H1 (cell line): ENCODE results near the gene ALOX12. TPM values are rescaled to one million over a fixed set of nuclear protein-coding genes. Genes with fewer than 3 reads are reported as not detected.

Source experiments
- CTCF ChIA-PET: fragments of 300-600 bp; sonication (Branson Sonifier 250); formaldehyde crosslinking; loops from one replicate; lab custom pipeline; 2021; ENCODE audit not compliant: partially characterized antibody; lab: Charles Lee
- POLR2A ChIA-PET: fragments of 300-600 bp; sonication (Branson Sonifier 250); formaldehyde crosslinking; loops from one replicate; lab custom pipeline; 2021; ENCODE audit warnings: inconsistent platforms; ENCODE audit not compliant: partially characterized antibody; lab: Charles Lee
- DNase-seq, 2 experiments: peaks; one replicate each; pipeline versions ENCODE4 v3.0.0 to v3.0.0-alpha.2; 2010 to 2022; ENCODE audit warnings: low spot score in 2 of 2, low read depth in 1 of 2, mixed read lengths in 1 of 2
- FAIRE-seq: peaks from 2 replicates; lab custom pipeline; 2011; peaks lifted over from hg19 to GRCh38; lab: Jason Lieb, UNC
- H2AFZ ChIP-seq: 2 replicates; pipeline ENCODE4 v1.8.1; 2012; ENCODE audit warnings: low read length, inconsistent platforms
- H2AK5ac ChIP-seq: 2 replicates; pipeline ENCODE4 v1.6.1; 2013; ENCODE audit warnings: low read depth, low read length
- H2BK120ac ChIP-seq: replicated peaks from 2 replicates; pipeline ENCODE3; 2013; ENCODE audit warnings: low read depth, low read length, inconsistent platforms
- H2BK12ac ChIP-seq: 2 replicates; pipeline ENCODE4 v1.6.1; 2013; ENCODE audit warnings: low read depth, low read length
- H2BK15ac ChIP-seq: 2 replicates; pipeline ENCODE4 v1.6.1; 2013; ENCODE audit warnings: low read length
- H2BK20ac ChIP-seq: 2 replicates; pipeline ENCODE4 v1.6.1; 2013; ENCODE audit warnings: low read length
- H2BK5ac ChIP-seq: 2 replicates; pipeline ENCODE4 v1.6.1; 2013; ENCODE audit warnings: low read depth, low read length
- H3K14ac ChIP-seq: 2 replicates; pipeline ENCODE4 v1.6.1; 2013; ENCODE audit warnings: inconsistent platforms; ENCODE audit not compliant: insufficient read length
- H3K18ac ChIP-seq: 2 replicates; pipeline ENCODE4 v1.6.1; 2013; ENCODE audit warnings: low read length; ENCODE audit errors: extremely low read depth
- H3K23ac ChIP-seq: 2 replicates; pipeline ENCODE4 v1.6.1; 2013; ENCODE audit warnings: inconsistent platforms; ENCODE audit not compliant: insufficient read length
- H3K23me2 ChIP-seq: 2 replicates; pipeline ENCODE4 v1.6.1; 2013; ENCODE audit warnings: low read depth, low read length
- H3K27ac ChIP-seq: 2 replicates; pipeline ENCODE4 v1.6.1; 2011; ENCODE audit warnings: low read depth, low read length, inconsistent platforms
- H3K27me3 ChIP-seq, 4 experiments: replicated peaks in 1 of 4; 1 replicate in 1 of 4; 2 replicates in 3 of 4; pipeline versions ENCODE4 v1.6.1 to v1.8.1; 2011 to 2013; ENCODE audit warnings: low read length in 3 of 4, mild to moderate bottlenecking in 3 of 4, inconsistent platforms in 2 of 4, mixed read lengths in 2 of 4, moderate library complexity in 1 of 4; ENCODE audit not compliant: control insufficient read depth in 3 of 4, insufficient read depth in 3 of 4; ENCODE audit errors: extremely low read depth in 1 of 4
- H3K36me3 ChIP-seq, 4 experiments: 2 replicates each; pipeline versions ENCODE4 v1.6.1 to v1.8.1; 2011 to 2013; ENCODE audit warnings: mild to moderate bottlenecking in 4 of 4, low read length in 3 of 4, moderate library complexity in 2 of 4, control low read depth in 1 of 4, inconsistent platforms in 1 of 4; ENCODE audit not compliant: insufficient read depth in 4 of 4, control insufficient read depth in 2 of 4
- H3K4ac ChIP-seq: replicated peaks from 2 replicates; pipeline ENCODE3; 2013; ENCODE audit warnings: low read length, low read depth, mixed read lengths, inconsistent platforms; ENCODE audit not compliant: insufficient read length
- H3K4me1 ChIP-seq, 4 experiments: replicated peaks in 1 of 4; 1 replicate in 1 of 4; 2 replicates in 3 of 4; pipeline versions ENCODE4 v1.6.1 to v1.8.1; 2011 to 2013; ENCODE audit warnings: low read length in 3 of 4, inconsistent platforms in 2 of 4, mixed read lengths in 1 of 4; ENCODE audit not compliant: insufficient read depth in 4 of 4, control insufficient read depth in 3 of 4
- H3K4me2 ChIP-seq, 2 experiments: 2 replicates each; pipeline versions ENCODE4 v1.6.1 to v1.8.1; 2011 to 2013; ENCODE audit warnings: low read depth in 2 of 2, low read length in 2 of 2, control low read depth in 1 of 2, inconsistent platforms in 1 of 2, mild to moderate bottlenecking in 1 of 2; ENCODE audit not compliant: insufficient read depth in 1 of 2
- H3K4me3 ChIP-seq, 4 experiments: fragments of 200-600, 300-600 bp in 1 of 4; sonication (generic), shearing (Covaris generic), sonication (Bioruptor Twin) in 1 of 4; 2 replicates each; pipeline versions ENCODE4 v1.5.1 to v1.8.1; 2011 to 2016; ENCODE audit warnings: low read length in 4 of 4, low read depth in 3 of 4, control low read depth in 2 of 4, inconsistent platforms in 2 of 4, mild to moderate bottlenecking in 2 of 4, mixed read lengths in 1 of 4, moderate library complexity in 1 of 4; ENCODE audit not compliant: insufficient read depth in 2 of 4; ENCODE audit errors: extremely low read depth in 1 of 4
- H3K56ac ChIP-seq: replicated peaks from 2 replicates; pipeline ENCODE3; 2013; ENCODE audit warnings: low read depth, mild to moderate bottlenecking, mixed read lengths, low read length, inconsistent platforms; ENCODE audit not compliant: insufficient read length
- H3K79me1 ChIP-seq: 2 replicates; pipeline ENCODE4 v1.6.1; 2013; ENCODE audit warnings: low read depth, low read length, control low read depth
- H3K79me2 ChIP-seq, 2 experiments: 2 replicates each; pipeline versions ENCODE4 v1.6.1 to v1.8.1; 2012 to 2013; ENCODE audit warnings: low read length in 2 of 2, mild to moderate bottlenecking in 2 of 2, inconsistent platforms in 1 of 2; ENCODE audit not compliant: insufficient read depth in 2 of 2, control insufficient read depth in 1 of 2
- H3K9ac ChIP-seq, 4 experiments: replicated peaks in 1 of 4; 1 replicate in 1 of 4; 2 replicates in 3 of 4; pipeline versions ENCODE4 v1.6.1 to v1.8.1; 2011 to 2013; ENCODE audit warnings: low read depth in 3 of 4, low read length in 3 of 4, control low read depth in 2 of 4, mild to moderate bottlenecking in 2 of 4, moderate library complexity in 2 of 4, inconsistent platforms in 1 of 4; ENCODE audit errors: extremely low read depth in 1 of 4
- H3K9me3 ChIP-seq, 2 experiments: 2 replicates each; pipeline versions ENCODE4 v1.6.1 to v1.8.1; 2012 to 2013; ENCODE audit warnings: mild to moderate bottlenecking in 2 of 2, moderate library complexity in 2 of 2, control low read depth in 1 of 2, inconsistent platforms in 1 of 2, low read depth in 1 of 2, low read length in 1 of 2, mixed read lengths in 1 of 2; ENCODE audit not compliant: insufficient read depth in 2 of 2
- H4K20me1 ChIP-seq, 2 experiments: replicated peaks in 1 of 2; 2 replicates each; pipeline versions ENCODE3 to v1.8.1; 2011 to 2013; ENCODE audit warnings: inconsistent platforms in 2 of 2, low read length in 2 of 2, mild to moderate bottlenecking in 1 of 2; ENCODE audit not compliant: insufficient read depth in 2 of 2, control insufficient read depth in 1 of 2
- H4K5ac ChIP-seq: 2 replicates; pipeline ENCODE4 v1.6.1; 2013; ENCODE audit warnings: low read length, low read depth, mixed read lengths, inconsistent platforms; ENCODE audit not compliant: insufficient read length
- H4K8ac ChIP-seq: 2 replicates; pipeline ENCODE4 v1.8.0; 2013; ENCODE audit warnings: mild to moderate bottlenecking, moderate library complexity, low read length, inconsistent platforms; ENCODE audit not compliant: insufficient read depth; ENCODE audit errors: extremely low read depth
- H4K91ac ChIP-seq: replicated peaks from 2 replicates; pipeline ENCODE3; 2013; ENCODE audit warnings: low read length, mixed read lengths, inconsistent platforms; ENCODE audit not compliant: insufficient read length
- ASH2L ChIP-seq: fragments of 200-600, 300-600 bp; sonication (generic); IDR thresholded peaks from one replicate; pipeline ENCODE4 v1.7.1; 2017; ENCODE audit warnings: low read length
- CEBPB ChIP-seq: IDR thresholded peaks from 2 replicates; pipeline ENCODE4 v1.6.1; 2012; ENCODE audit warnings: low read depth, low read length
- EP300 ChIP-seq, 2 experiments: IDR thresholded peaks; 1 replicate in 1 of 2; 2 replicates in 1 of 2; pipeline ENCODE4 v1.6.1; 2011 to 2012; ENCODE audit warnings: low read depth in 2 of 2, low read length in 2 of 2, mild to moderate bottlenecking in 2 of 2, borderline replicate concordance in 1 of 2, inconsistent platforms in 1 of 2, moderate library complexity in 1 of 2
- KDM1A ChIP-seq: fragments of 200-600, 300-600 bp; sonication (generic); IDR thresholded peaks from 2 replicates; pipeline ENCODE4 v1.7.1; 2016; ENCODE audit warnings: mild to moderate bottlenecking, low read length, borderline replicate concordance
- KDM5A ChIP-seq: fragments of 200-600 bp; IDR thresholded peaks from 2 replicates; pipeline ENCODE4 v1.7.1; 2012; ENCODE audit warnings: mild to moderate bottlenecking, low read length, inconsistent platforms, mixed read lengths
- NANOG ChIP-seq: IDR thresholded peaks from 2 replicates; pipeline ENCODE4 v1.6.1; 2011; ENCODE audit warnings: low read length, low read depth, mild to moderate bottlenecking, inconsistent platforms; ENCODE audit not compliant: insufficient read depth, poor library complexity, severe bottlenecking
- SAP30 ChIP-seq: fragments of 300-600 bp; sonication (generic); IDR thresholded peaks from 2 replicates; pipeline ENCODE4 v1.7.1; 2012; ENCODE audit warnings: low read length, moderate library complexity, mild to moderate bottlenecking, inconsistent platforms; ENCODE audit not compliant: insufficient read depth, insufficient replicate concordance
- TAF7 ChIP-seq: optimal IDR thresholded peaks from 2 replicates; pipeline ENCODE3; 2011; ENCODE audit warnings: low read depth, mild to moderate bottlenecking, inconsistent platforms, low read length, moderate library complexity, borderline replicate concordance
- WGBS, 2 experiments: shearing (Covaris generic) in 1 of 2; methylation state at CpG; one replicate each; pipeline versions ENCODE4 v1.1.6 to v1.1.7; 2013 to 2015; ENCODE audit warnings: low lambda C conversion rate in 2 of 2, mixed read lengths in 2 of 2, inconsistent platforms in 1 of 2, low coverage in 1 of 2, missing lambda C conversion rate in 1 of 2; ENCODE audit not compliant: insufficient replicate concordance in 2 of 2, insufficient coverage in 1 of 2, insufficient read length in 1 of 2; ENCODE audit errors: extremely low coverage in 1 of 2, missing lambda C conversion rate in 1 of 2; 5-methylcytosine and 5-hydroxymethylcytosine counted together
- polyA plus RNA-seq, 7 experiments: library from polyadenylated mRNA; depleted of rRNA in 3 of 7; stranded (reverse) in 5 of 7; unstranded in 2 of 7; fragments of >200 nt in 5 of 7; fragments of 200-250 nt in 2 of 7; gene quantifications; 1 replicate in 5 of 7; 2 replicates in 1 of 7; 4 replicates in 1 of 7; pipeline versions ENCODE4 v1.2.1 to v1.2.3, GENCODE V29; 2011 to 2013; ENCODE audit warnings: missing spikeins in 2 of 7, mixed read lengths in 2 of 7
- total RNA-seq: library from RNA; stranded (reverse); fragmentation: NEBNext Ultra II Directional; extraction: Animal tissue kit (Norgen Biotek cat#: 25700); gene quantifications from 2 replicates; pipeline ENCODE4 v1.2.1, GENCODE V29; 2021

ALOX12 gene
- total and polyA plus RNA-seq, 2 of the 8 experiments (the other 6 are each of a cell fraction or from before 2014, with no cell fraction given), result 1.4 to 2.0 TPM

DNA sequence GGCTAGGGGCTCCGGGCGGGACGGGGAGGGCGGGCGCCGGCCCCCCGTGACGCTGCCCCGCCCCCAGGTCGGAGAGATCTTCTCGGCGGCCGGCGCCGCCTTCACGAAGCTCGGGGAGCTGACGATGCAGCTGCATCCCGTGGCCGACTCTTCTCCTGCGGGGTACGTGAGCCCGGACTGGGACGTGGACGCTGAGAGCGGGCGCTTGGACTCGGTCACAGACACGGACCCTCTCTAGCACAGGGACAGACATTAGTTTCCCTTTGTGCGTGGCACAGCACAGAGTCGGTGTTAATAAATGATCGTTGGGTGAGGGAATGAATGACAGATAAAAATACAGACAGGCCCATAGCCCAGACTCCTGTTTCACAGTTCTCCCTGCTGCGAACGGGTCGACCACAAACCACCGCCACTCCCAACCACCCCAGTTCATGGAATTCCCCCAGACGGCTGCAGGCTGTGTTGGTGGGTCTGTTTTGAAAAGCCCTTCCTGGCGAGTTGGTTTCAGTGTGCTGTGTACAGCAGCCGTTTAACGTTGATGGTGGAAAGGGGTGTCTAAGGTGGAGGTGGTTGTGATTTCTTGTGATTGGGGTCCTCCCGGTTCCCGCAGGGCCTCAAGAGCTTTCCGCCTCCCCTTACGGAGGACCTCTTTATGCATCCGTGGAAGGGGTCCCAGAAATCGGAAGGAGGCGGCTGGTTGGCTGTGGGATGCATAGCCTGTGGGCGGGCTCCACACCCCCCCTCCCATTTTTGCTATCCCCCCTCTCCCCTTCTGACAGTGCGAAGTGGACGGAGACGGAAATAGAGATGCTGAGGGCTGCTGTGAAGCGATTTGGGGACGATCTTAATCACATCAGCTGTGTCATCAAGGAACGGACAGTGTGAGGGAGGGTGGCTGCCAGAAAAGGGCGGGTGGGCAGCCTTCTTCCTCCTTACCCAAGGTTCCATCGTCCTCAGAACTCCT is 19.4 kb downstream of the ALOX12 start:
- Histone ChIP-seq H3K4me2 (peak overlapping the region; percentile 66 to 85), H3K56ac (no peak overlapping the region), H4K8ac (peak overlapping the region; percentile 3; the same call in 1 of the 2 replicates), H2BK5ac (no peak overlapping the region), H4K91ac (no peak overlapping the region), H3K27ac (no peak overlapping the region), H3K23me2 (peaks cover 14% of the 10 kb centered on the region), H3K23ac (no peak overlapping the region), H2BK20ac (no peak overlapping the region), H4K5ac (peak overlapping the region; percentile 73), H2BK12ac (peak overlapping the region; percentile 60; the same call in 1 of the 2 replicates), H3K4ac (no peak overlapping the region), H3K9ac (peak overlapping the region; percentile 54 to 66 (median 58); a peak in 5 of 7 replicates), H2AFZ (no peak overlapping the region), H2AK5ac (0 out of 2 replicates have a peak overlapping the region, but pooled peaks have one; percentile 1), H3K9me3 (no peaks in the 10 kb centered on the region), H3K79me1 (peaks cover 7% of the 10 kb centered on the region; the same call in 1 of the 2 replicates), H3K18ac (peak overlapping the region; percentile 83), H3K27me3 (no peaks in the 10 kb centered on the region), H3K79me2 (peaks cover 0 to 32% of the 10 kb centered on the region in 2 experiments; a peak in 2 of 4 replicates), H3K4me1 (peaks cover 0 to 28% (median 13%) of the 10 kb centered on the region in 4 experiments; a peak in 6 of 7 replicates), H3K36me3 (peaks cover 0 to 4% (median 2%) of the 10 kb centered on the region in 4 experiments; a peak in 3 of 8 replicates), H3K14ac (no peak overlapping the region), H4K20me1 (no peaks in the 10 kb centered on the region), H2BK120ac (peak overlapping the region; percentile 41), H2BK15ac (no peak overlapping the region), H3K4me3 (peak overlapping the region; percentile 74 to 100 (median 83))
- CTCF ChIA-PET, result interaction anchor here (0.5 to 1.4 kb wide), 5 partner anchors 12 to 219 kb away, joined by 3 to 4 read pairs (median 3); partner anchors contain the start of gene DVL2
- FAIRE-seq (no peak), DNase-seq (no peak)
- WGBS, 2 experiments, result 40% methylated on average over 29 of the region's 56 CpGs; no CpG with 5 or more reads in 1 of the 2 experiments
- POLR2A ChIA-PET, result interaction anchor here (0.9 to 1.4 kb wide), 3 partner anchors 8 to 101 kb away, joined by 3 to 4 read pairs (median 3); partner anchors contain the start of gene SLC16A13
- TF ChIP-seq TAF7 (no peak), EP300 (IDR thresholded peaks at IDR 0.05; ENCODE audit: borderline replicate concordance in 1 of 2, low read depth in 2 of 2, low read length in 2 of 2) (no peak), SAP30 (peak; percentile 49), KDM5A (no peak), CEBPB (no peak), KDM1A (no peak; the same call in 1 of the 2 replicates), ASH2L (peak; percentile 59), NANOG (no peak)
